ENCODE data around the gene ADAM12.

- TF ChIP-seq, protein P1, sequence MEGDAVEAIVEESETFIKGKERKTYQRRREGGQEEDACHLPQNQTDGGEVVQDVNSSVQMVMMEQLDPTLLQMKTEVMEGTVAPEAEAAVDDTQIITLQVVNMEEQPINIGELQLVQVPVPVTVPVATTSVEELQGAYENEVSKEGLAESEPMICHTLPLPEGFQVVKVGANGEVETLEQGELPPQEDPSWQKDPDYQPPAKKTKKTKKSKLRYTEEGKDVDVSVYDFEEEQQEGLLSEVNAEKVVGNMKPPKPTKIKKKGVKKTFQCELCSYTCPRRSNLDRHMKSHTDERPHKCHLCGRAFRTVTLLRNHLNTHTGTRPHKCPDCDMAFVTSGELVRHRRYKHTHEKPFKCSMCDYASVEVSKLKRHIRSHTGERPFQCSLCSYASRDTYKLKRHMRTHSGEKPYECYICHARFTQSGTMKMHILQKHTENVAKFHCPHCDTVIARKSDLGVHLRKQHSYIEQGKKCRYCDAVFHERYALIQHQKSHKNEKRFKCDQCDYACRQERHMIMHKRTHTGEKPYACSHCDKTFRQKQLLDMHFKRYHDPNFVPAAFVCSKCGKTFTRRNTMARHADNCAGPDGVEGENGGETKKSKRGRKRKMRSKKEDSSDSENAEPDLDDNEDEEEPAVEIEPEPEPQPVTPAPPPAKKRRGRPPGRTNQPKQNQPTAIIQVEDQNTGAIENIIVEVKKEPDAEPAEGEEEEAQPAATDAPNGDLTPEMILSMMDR (conservative IDR thresholded peaks at IDR 0.05), result no peak
- TF ChIP-seq EZH2 (IDR thresholded peaks at IDR 0.05; ENCODE audit: low read depth), result no peak
Observed at GRCh38 chr10:125983656-125984055, 404.6 kb downstream of the ADAM12 start.
